MCF 10A (cell line): ENCODE data around the gene OR8K5. TPM values are rescaled to one million over a fixed set of nuclear protein-coding genes. Genes with fewer than 3 reads are reported as not detected.
"Not testable (repeated sequence)": the region's sequence is repeated elsewhere in the genome, so short reads cannot be mapped to it uniquely, and the experiment has no call there.

Experiments used
- BruUV-seq: library from RNA; stranded (reverse); fragments of 400-500 nt; replicated peaks from 2 replicates; lab custom pipeline; 2021; lab: Mats Ljungman, UMichigan
- CTCF ChIA-PET: fragments of 300-600 bp; sonication (Branson Sonifier 250); formaldehyde crosslinking; extraction: SDS; loops from one replicate; lab custom pipeline; 2021; ENCODE audit warnings: antibody characterized with exemption, inconsistent platforms; lab: Yijun Ruan, JAX
- POLR2A ChIA-PET: fragments of 300-600, 350-650 bp; sonication (Branson Sonifier 250); formaldehyde crosslinking; extraction: SDS; loops from one replicate; lab custom pipeline; 2020; ENCODE audit warnings: antibody characterized with exemption, inconsistent platforms; lab: Yijun Ruan, JAX
- DNase-seq: peaks from one replicate; pipeline ENCODE4 v3.0.0-alpha.2; 2018; ENCODE audit not compliant: unreplicated experiment
- H3K27ac Mint-ChIP-seq: one replicate; pipeline ENCODE4 v1.8.0; 2022; ENCODE audit warnings: mild to moderate bottlenecking, low read depth, mixed read lengths; ENCODE audit not compliant: unreplicated experiment
- H3K27me3 Mint-ChIP-seq: one replicate; pipeline ENCODE4 v1.8.0; 2022; ENCODE audit warnings: mixed read lengths; ENCODE audit not compliant: insufficient read depth, unreplicated experiment
- H3K36me3 Mint-ChIP-seq: one replicate; pipeline ENCODE4 v1.8.0; 2022; ENCODE audit warnings: mild to moderate bottlenecking, moderate library complexity, mixed read lengths; ENCODE audit not compliant: insufficient read depth, unreplicated experiment
- H3K4me1 Mint-ChIP-seq: one replicate; pipeline ENCODE4 v1.8.0; 2022; ENCODE audit warnings: mixed read lengths; ENCODE audit not compliant: insufficient read depth, unreplicated experiment
- H3K4me3 Mint-ChIP-seq: one replicate; pipeline ENCODE4 v1.8.0; 2022; ENCODE audit warnings: mild to moderate bottlenecking, moderate library complexity, mixed read lengths; ENCODE audit not compliant: unreplicated experiment
- H3K9me3 Mint-ChIP-seq: one replicate; pipeline ENCODE4 v1.8.0; 2022; ENCODE audit warnings: mixed read lengths; ENCODE audit not compliant: unreplicated experiment
- CTCF ChIP-seq: fragments of 200-600 bp; IDR thresholded peaks from one replicate; pipeline ENCODE4 v1.8.0; 2022; ENCODE audit warnings: antibody characterized with exemption, mild to moderate bottlenecking; ENCODE audit not compliant: unreplicated experiment
- intact Hi-C: fragments of 100-400 bp; cut with micrococcal nuclease; formaldehyde crosslinking; loops from 2 replicates; pipeline ENCODE4 v1.14.1; 2022
- total RNA-seq: library from RNA; stranded (reverse); gene quantifications from 2 replicates; pipeline ENCODE4 v1.2.3, GENCODE V29; 2022

Gene OR8K5
- total RNA-seq, 1 experiment from 2014 or later = not detected

DNA sequence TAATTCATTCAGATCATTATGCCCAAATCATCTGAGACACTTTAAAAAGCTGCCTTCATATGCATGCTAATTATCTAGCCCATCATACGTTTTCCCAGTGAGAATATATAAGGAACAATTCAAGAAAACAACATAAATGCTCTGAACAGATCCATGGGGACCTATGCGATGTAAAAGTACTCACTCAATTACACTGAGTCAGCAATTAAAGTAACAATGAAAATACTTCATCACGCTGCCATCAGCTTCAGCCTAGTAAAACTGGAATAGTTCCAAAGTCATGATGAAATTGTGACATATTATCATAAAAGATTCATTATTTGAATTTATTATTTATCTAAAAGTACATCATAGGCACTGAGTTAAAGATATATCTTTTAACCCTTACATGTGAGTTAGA, 3.7 kb upstream of the OR8K5 start:
- no TSS peak for BruUV-seq
- Mint-ChIP-seq H3K36me3 (no peaks in the 10 kb centered on the region), H3K9me3 (peaks cover 15% of the 10 kb centered on the region), H3K4me3 (no peak overlapping the region), H3K4me1 (no peaks in the 10 kb centered on the region), H3K27ac (no peak overlapping the region), H3K27me3 (no peaks in the 10 kb centered on the region)
- no peak for DNase-seq
- POLR2A ChIA-PET = no interaction called here
- intact Hi-C loops = no loop called here
- TF ChIP-seq CTCF = no peak
- CTCF ChIA-PET = no interaction called here

DNA sequence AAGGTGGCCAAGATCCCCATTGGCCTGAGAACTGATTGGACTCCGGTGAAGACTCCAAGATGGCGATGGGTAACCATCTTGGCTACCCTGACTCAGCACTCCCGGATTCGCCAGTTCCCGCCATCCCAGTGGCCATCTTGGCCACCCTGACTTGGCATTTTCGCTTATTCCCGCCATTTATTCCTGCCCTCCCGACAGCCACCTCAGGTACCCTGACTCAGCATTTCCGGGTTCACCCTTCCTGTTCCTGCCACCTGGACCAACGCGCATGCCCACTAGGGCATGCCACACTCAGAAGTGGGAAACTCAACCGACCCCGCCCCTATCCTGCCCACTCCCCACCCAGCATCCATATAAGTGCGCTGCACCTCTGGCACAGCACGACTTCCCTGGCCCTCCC, 7.8 kb downstream of the OR8K5 start:
- Mint-ChIP-seq H3K4me1 (no peaks in the 10 kb centered on the region), H3K27me3 (no peaks in the 10 kb centered on the region), H3K9me3 (peaks cover 48% of the 10 kb centered on the region), H3K4me3 (no peak overlapping the region), H3K36me3 (no peaks in the 10 kb centered on the region), H3K27ac (no peak overlapping the region)
- TF ChIP-seq CTCF = no peak
- CTCF ChIA-PET = no interaction called here
- no peak for DNase-seq
- POLR2A ChIA-PET = interaction anchor here (0.6 kb wide), 1 partner anchor 430 kb away, joined by 3 read pairs; no protein-coding TSS in a partner anchor
- no TSS peak for BruUV-seq
- intact Hi-C loops = no loop called here

- TF ChIP-seq CTCF = no peak
- no peak overlapping the region for H3K4me3 Mint-ChIP-seq
- H3K27me3 Mint-ChIP-seq = no peaks in the 10 kb centered on the region
- ChIA-PET POLR2A (no interaction called here), CTCF (no interaction called here)
- intact Hi-C loops = no loop called here
- BruUV-seq = no TSS peak
- H3K27ac Mint-ChIP-seq = no peak overlapping the region
- H3K9me3 Mint-ChIP-seq = peaks cover 43% of the 10 kb centered on the region
- no peaks in the 10 kb centered on the region for H3K4me1 Mint-ChIP-seq
- H3K36me3 Mint-ChIP-seq = no peaks in the 10 kb centered on the region
- no peak for DNase-seq
These were observed 8.7 kb downstream of the OR8K5 start for GRCh38 chr11:56151376-56151775.

- CTCF ChIA-PET, H3K27ac Mint-ChIP-seq, intact Hi-C loops: not testable (repeated sequence)
These were observed 16.4 kb downstream of the OR8K5 start for GRCh38 chr11:56143681-56144080.

GRCh38 chr11:56140151-56140661, 19.9 kb downstream of the OR8K5 start, which contains the start of gene OR8J3:
Gene OR8J3 (minus strand): TSS chr11:56140201. CDS start chr11:56137718, 2,483 bp downstream.
- H3K9me3 Mint-ChIP-seq = peaks cover 9% of the 10 kb centered on the region
- H3K4me3 Mint-ChIP-seq = no peak within 1 kb of the TSS
- DNase-seq = no peak
- H3K27me3 Mint-ChIP-seq = no peaks in the 10 kb centered on the region
- POLR2A ChIA-PET = no interaction called here
- H3K27ac Mint-ChIP-seq = no peak within 1 kb of the TSS
- H3K36me3 Mint-ChIP-seq = no peaks in the 10 kb centered on the region
- CTCF ChIA-PET = no interaction called here
- no TSS peak for BruUV-seq
- no peak for TF ChIP-seq CTCF
- intact Hi-C loops = no loop called here
- no peaks in the 10 kb centered on the region for H3K4me1 Mint-ChIP-seq

More at GRCh38 chr11:56143681-56144080, 16.4 kb downstream of the OR8K5 start:
- peaks cover 16% of the 10 kb centered on the region for H3K9me3 Mint-ChIP-seq
- H3K36me3 Mint-ChIP-seq, POLR2A ChIA-PET, H3K27me3 Mint-ChIP-seq, DNase-seq, H3K4me3 Mint-ChIP-seq, H3K4me1 Mint-ChIP-seq, BruUV-seq: not testable (repeated sequence)
